H9 (cell line): ENCODE measurements around the gene MTHFD2. TPM values are rescaled to one million over a fixed set of nuclear protein-coding genes. Genes with fewer than 3 reads are reported as not detected.

Source experiments
- DNase-seq: peaks from one replicate; pipeline ENCODE4 v3.0.0-alpha.2; 2017
- H2AFZ ChIP-seq: one replicate; pipeline ENCODE4 v1.6.1; 2013; ENCODE audit warnings: mild to moderate bottlenecking, low read length, control low read depth, moderate library complexity
- H2AK5ac ChIP-seq: 2 replicates; pipeline ENCODE4 v1.6.1; 2013; ENCODE audit warnings: low read length, control low read depth, mixed read lengths; ENCODE audit not compliant: insufficient read length
- H2BK120ac ChIP-seq: one replicate; pipeline ENCODE4 v1.6.1; 2013; ENCODE audit warnings: low read depth, mild to moderate bottlenecking, low read length, control low read depth, inconsistent platforms; ENCODE audit not compliant: poor library complexity, severe bottlenecking
- H2BK12ac ChIP-seq: 2 replicates; pipeline ENCODE4 v1.6.1; 2013; ENCODE audit warnings: low read length, control low read depth, mixed read lengths, low read depth; ENCODE audit not compliant: insufficient read length
- H2BK15ac ChIP-seq: 2 replicates; pipeline ENCODE4 v1.6.1; 2013; ENCODE audit warnings: low read depth, low read length, control low read depth
- H2BK20ac ChIP-seq: one replicate; pipeline ENCODE4 v1.6.1; 2013; ENCODE audit warnings: low read depth, mild to moderate bottlenecking, low read length, control low read depth, inconsistent platforms; ENCODE audit not compliant: poor library complexity, severe bottlenecking
- H2BK5ac ChIP-seq: 2 replicates; pipeline ENCODE4 v1.6.1; 2013; ENCODE audit warnings: low read length, control low read depth, mixed read lengths; ENCODE audit not compliant: insufficient read length
- H3K14ac ChIP-seq: 2 replicates; pipeline ENCODE4 v1.6.1; 2013; ENCODE audit warnings: low read length, control low read depth; ENCODE audit not compliant: insufficient read depth
- H3K18ac ChIP-seq: 2 replicates; pipeline ENCODE4 v1.6.1; 2013; ENCODE audit warnings: low read depth, mild to moderate bottlenecking, mixed read lengths, low read length, control low read depth; ENCODE audit not compliant: insufficient read length
- H3K23ac ChIP-seq: 2 replicates; pipeline ENCODE4 v1.6.1; 2013; ENCODE audit warnings: low read length, control low read depth, mixed read lengths, low read depth; ENCODE audit not compliant: insufficient read length
- H3K23me2 ChIP-seq: 2 replicates; pipeline ENCODE4 v1.6.1; 2013; ENCODE audit warnings: low read depth, mild to moderate bottlenecking, mixed read lengths, low read length, control low read depth; ENCODE audit not compliant: insufficient read length, poor library complexity, severe bottlenecking
- H3K27ac ChIP-seq: 2 replicates; pipeline ENCODE4 v1.5.1; 2013; ENCODE audit warnings: low read length, control low read depth, mixed read lengths, low read depth; ENCODE audit not compliant: insufficient read length
- H3K27me3 ChIP-seq: 2 replicates; pipeline ENCODE4 v1.6.1; 2013; ENCODE audit warnings: low read length, control low read depth, inconsistent platforms; ENCODE audit not compliant: insufficient read depth
- H3K4ac ChIP-seq: 2 replicates; pipeline ENCODE4 v1.6.1; 2013; ENCODE audit warnings: low read depth, mild to moderate bottlenecking, control low read depth, inconsistent platforms, low read length, moderate library complexity
- H3K4me1 ChIP-seq: 2 replicates; pipeline ENCODE4 v1.6.1; 2013; ENCODE audit warnings: low read length, control low read depth, inconsistent platforms; ENCODE audit not compliant: insufficient read depth
- H3K4me2 ChIP-seq: 2 replicates; pipeline ENCODE4 v1.6.1; 2013; ENCODE audit warnings: low read length, control low read depth, mixed read lengths; ENCODE audit not compliant: insufficient read length, insufficient read depth
- H3K56ac ChIP-seq: 2 replicates; pipeline ENCODE4 v1.6.1; 2013; ENCODE audit warnings: low read depth, mild to moderate bottlenecking, mixed read lengths, low read length, control low read depth; ENCODE audit not compliant: insufficient read length
- H3K79me1 ChIP-seq: 2 replicates; pipeline ENCODE4 v1.6.1; 2013; ENCODE audit warnings: low read depth, mild to moderate bottlenecking, moderate library complexity, low read length, control low read depth, inconsistent platforms; ENCODE audit not compliant: insufficient read depth, poor library complexity, severe bottlenecking
- H3K79me2 ChIP-seq: 2 replicates; pipeline ENCODE4 v1.6.1; 2013; ENCODE audit warnings: low read length, control low read depth, inconsistent platforms; ENCODE audit not compliant: insufficient read depth
- H3K9ac ChIP-seq: 2 replicates; pipeline ENCODE4 v1.6.1; 2013; ENCODE audit warnings: low read length, control low read depth, mixed read lengths; ENCODE audit not compliant: insufficient read length; ENCODE audit errors: extremely low read depth
- H3K9me3 ChIP-seq: one replicate; pipeline ENCODE4 v1.6.1; 2013; ENCODE audit warnings: low read depth, low read length, inconsistent platforms; ENCODE audit not compliant: control insufficient read depth
- H3T11ph ChIP-seq: one replicate; pipeline ENCODE4 v1.6.1; 2013; ENCODE audit warnings: mild to moderate bottlenecking, low read length, control low read depth, inconsistent platforms
- H4K20me1 ChIP-seq: one replicate; pipeline ENCODE4 v1.6.1; 2013; ENCODE audit not compliant: control insufficient read depth, insufficient read length, insufficient read depth
- H4K5ac ChIP-seq: 2 replicates; pipeline ENCODE4 v1.6.1; 2013; ENCODE audit warnings: low read depth, mild to moderate bottlenecking, mixed read lengths, low read length, control low read depth; ENCODE audit not compliant: insufficient read length
- H4K8ac ChIP-seq: replicated peaks from 2 replicates; pipeline ENCODE4 v1.6.1; 2013; ENCODE audit warnings: low read length, control low read depth, mixed read lengths, low read depth; ENCODE audit not compliant: insufficient read length
- H4K91ac ChIP-seq: 2 replicates; pipeline ENCODE4 v1.6.1; 2013; ENCODE audit warnings: low read depth, mild to moderate bottlenecking, moderate library complexity, mixed read lengths, low read length, control low read depth; ENCODE audit not compliant: insufficient read length
- H3K27ac Mint-ChIP-seq, 3 experiments: 2 replicates in 2 of 3; 3 replicates in 1 of 3; pipeline ENCODE4 v1.8.0; 2020 to 2021; ENCODE audit warnings: mixed read lengths in 3 of 3, mild to moderate bottlenecking in 1 of 3, moderate library complexity in 1 of 3
- H3K27me3 Mint-ChIP-seq: 2 replicates; pipeline ENCODE4 v1.8.0; 2021; ENCODE audit warnings: low read depth, mild to moderate bottlenecking, moderate library complexity, mixed read lengths
- H3K36me3 Mint-ChIP-seq, 3 experiments: 2 replicates in 2 of 3; 3 replicates in 1 of 3; pipeline ENCODE4 v1.8.0; 2020 to 2021; ENCODE audit warnings: low read depth in 3 of 3, mixed read lengths in 3 of 3; ENCODE audit not compliant: insufficient read depth in 1 of 3
- H3K4me1 Mint-ChIP-seq, 2 experiments: 2 replicates each; pipeline ENCODE4 v1.8.0; 2020; ENCODE audit warnings: mixed read lengths in 2 of 2
- H3K4me3 Mint-ChIP-seq, 2 experiments: 2 replicates in 1 of 2; 3 replicates in 1 of 2; pipeline ENCODE4 v1.8.0; 2020 to 2021; ENCODE audit warnings: mild to moderate bottlenecking in 2 of 2, mixed read lengths in 2 of 2, moderate library complexity in 1 of 2
- H3K9me3 Mint-ChIP-seq, 2 experiments: 2 replicates in 1 of 2; 3 replicates in 1 of 2; pipeline ENCODE4 v1.8.0; 2020; ENCODE audit warnings: mild to moderate bottlenecking in 2 of 2, mixed read lengths in 2 of 2, moderate library complexity in 1 of 2
- CTCF ChIP-seq: fragments of 200-600 bp; sonication (generic); conservative IDR thresholded peaks from 3 replicates; pipeline ENCODE4 v1.8.0; 2021; ENCODE audit warnings: antibody characterized with exemption, mild to moderate bottlenecking
- WGBS: extraction: QIAGEN DNeasy Blood & Tissue Kit; methylation state at CpG from one replicate; pipeline ENCODE4 v1.1.7; 2013; ENCODE audit warnings: missing lambda C conversion rate, low lambda C conversion rate, mixed read lengths; ENCODE audit not compliant: insufficient read length; ENCODE audit errors: extremely low coverage; 5-methylcytosine and 5-hydroxymethylcytosine counted together
- total RNA-seq: library from RNA; stranded (reverse); gene quantifications from 2 replicates; pipeline ENCODE4 v1.2.1, GENCODE V29; 2021

Gene MTHFD2
- total RNA-seq, 1 experiment from 2014 or later, result 201 TPM

DNA sequence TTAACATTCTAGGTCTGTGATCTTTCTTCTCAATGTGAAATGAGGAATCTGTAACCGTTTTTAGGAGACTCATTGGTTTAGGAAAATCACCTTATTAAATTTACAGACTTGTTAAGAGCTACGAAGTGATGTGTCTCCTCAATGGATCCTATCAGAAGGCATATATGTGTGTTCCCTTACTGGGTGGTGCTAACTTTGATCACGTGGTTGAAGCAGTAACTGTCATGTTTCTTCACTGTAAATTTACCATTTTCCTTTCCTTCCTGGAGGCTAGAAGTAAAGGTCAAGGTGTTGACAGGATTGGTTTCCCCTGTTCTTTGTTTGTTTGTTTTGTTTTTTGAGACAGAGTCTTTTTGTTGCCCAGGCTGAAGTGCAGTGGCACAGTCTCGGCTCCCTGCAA is 1.4 kb upstream of the MTHFD2 start:
- Histone ChIP-seq H4K5ac (no peak overlapping the region), H3K14ac (no peak overlapping the region), H3K27ac (no peak overlapping the region), H3K4me2 (no peak overlapping the region), H3K4me1 (peaks cover 5% of the 10 kb centered on the region; the same call in 1 of the 2 replicates), H2BK15ac (no peak overlapping the region), H3K9ac (no peak overlapping the region), H3K18ac (no peak overlapping the region), H2BK12ac (no peak overlapping the region), H3K9me3 (no peaks in the 10 kb centered on the region), H3K79me1 (no peaks in the 10 kb centered on the region), H2BK20ac (no peak overlapping the region), H3K23ac (no peak overlapping the region), H3K23me2 (peaks cover 5% of the 10 kb centered on the region), H2BK120ac (no peak overlapping the region), H4K20me1 (no peaks in the 10 kb centered on the region), H3T11ph (no peak overlapping the region), H3K56ac (no peak overlapping the region), H2AK5ac (no peak overlapping the region), H4K91ac (no peak overlapping the region), H3K4ac (no peak overlapping the region), H3K27me3 (no peaks in the 10 kb centered on the region), H2BK5ac (no peak overlapping the region), H2AFZ (no peak overlapping the region), H3K79me2 (peaks cover 26% of the 10 kb centered on the region), H4K8ac (no peak overlapping the region)
- Mint-ChIP-seq H3K27ac (no peak overlapping the region), H3K9me3 (peaks cover 2 to 3% of the 10 kb centered on the region in 2 experiments; a peak in 4 of 5 replicates), H3K4me3 (peak overlapping the region in 1 of 2 experiments; percentile 18; a peak in 1 of 5 replicates), H3K4me1 (peaks cover 25 to 36% of the 10 kb centered on the region in 2 experiments), H3K27me3 (peaks cover 6% of the 10 kb centered on the region), H3K36me3 (peaks cover 22 to 25% (median 24%) of the 10 kb centered on the region in 3 experiments)
- TF ChIP-seq CTCF, result no peak
- DNase-seq, result no peak
- WGBS, result no CpG with 5 or more reads among the region's 4 CpGs
